Measurements from ENCODE around the gene CDY1B.
"Not testable (repeated sequence)": the region's sequence is repeated elsewhere in the genome, so short reads cannot be mapped to it uniquely, and the experiment has no call there.

The CDY1B gene

GRCh38 chrY:24047919-24048318 is at the start of gene CDY1B:
Gene CDY1B, minus strand, starts transcription at chrY:24048019. Its CDS starts 331 bp downstream, at chrY:24047688.
- not testable (repeated sequence) for DNase-seq

- not testable (repeated sequence) for DNase-seq
These were observed 1.7 kb upstream of the CDY1B start for GRCh38 chrY:24049525-24049924.

DNA sequence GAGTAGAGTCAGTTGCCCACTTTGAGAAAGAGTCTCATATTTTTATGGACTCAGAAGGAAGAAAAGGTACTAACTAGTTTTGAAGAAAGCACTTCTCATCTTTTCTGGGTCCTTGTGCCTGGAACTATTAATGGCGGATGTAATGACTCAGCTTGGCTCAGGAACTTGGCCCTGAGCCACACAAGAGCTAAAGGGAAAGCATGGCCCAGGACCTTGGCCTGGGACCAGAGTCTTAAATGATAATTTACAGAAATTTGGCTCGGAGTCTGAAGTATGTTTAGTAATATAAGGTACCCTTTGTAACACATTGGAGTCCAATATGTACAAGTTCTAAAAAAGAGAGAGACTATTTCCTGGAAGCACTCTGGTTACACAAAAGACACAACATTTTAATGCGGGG is 4.6 kb downstream of the CDY1B start:
- DNase-seq: not testable (repeated sequence)

- not testable (repeated sequence) for DNase-seq
These were observed 8.7 kb downstream of the CDY1B start for GRCh38 chrY:24039008-24039718.

DNA sequence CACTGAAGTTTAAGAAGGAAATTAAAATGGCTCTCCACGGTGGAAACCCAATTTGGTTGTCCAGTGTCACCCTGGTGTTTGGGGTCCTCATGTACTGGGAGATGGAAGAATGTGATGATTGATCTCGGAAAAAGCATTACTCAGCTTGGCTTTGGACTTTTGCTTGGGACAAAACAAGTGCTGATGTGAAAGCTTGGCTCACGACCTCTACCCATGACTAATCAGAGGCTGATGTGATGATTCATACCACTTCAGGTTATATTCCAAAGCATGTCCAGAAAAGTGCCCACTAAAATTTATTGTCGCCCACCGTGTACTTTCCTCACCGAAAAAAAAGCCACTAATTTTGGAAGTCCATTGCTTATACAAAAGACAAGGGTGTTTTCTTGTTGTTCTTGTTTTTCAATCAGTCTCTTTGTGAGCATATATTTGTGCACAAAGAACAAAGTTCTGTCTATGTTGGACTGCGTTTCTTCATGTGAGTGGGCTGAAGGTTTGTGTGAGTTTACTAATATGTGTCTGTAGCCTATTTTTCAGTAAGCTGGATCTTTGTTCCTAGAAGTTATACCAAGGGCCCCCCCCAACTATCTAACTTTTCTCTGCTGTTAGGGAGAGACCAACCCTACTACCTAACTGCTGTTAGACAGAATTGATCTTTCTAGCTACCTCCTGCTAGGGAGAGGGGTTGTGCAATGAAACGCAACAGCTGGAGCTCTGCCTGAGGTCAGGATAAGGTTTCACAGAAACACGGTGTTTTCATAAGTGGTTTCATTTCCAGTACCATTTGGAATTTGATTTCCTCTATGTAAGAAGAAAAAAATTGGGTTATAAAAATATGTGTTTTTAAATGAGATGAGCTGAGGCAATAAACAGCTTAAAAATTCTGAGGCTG is 21.4 kb downstream of the CDY1B start:
- not testable (repeated sequence) for DNase-seq
